Uterus (tissue), 2 donors: ENCODE data around the gene SPACA5.

Experiments used
- CTCF ChIP-seq, 4 experiments: fragments of 200-600 bp in 2 of 4; fragments of 450-650 bp in 2 of 4; sonication (generic) in 2 of 4; IDR thresholded peaks; one replicate each; pipeline ENCODE4 v1.5.1; 2016 to 2019; ENCODE audit warnings: antibody characterized with exemption in 4 of 4, mild to moderate bottlenecking in 2 of 4, moderate library complexity in 1 of 4
- POLR2A ChIP-seq, 2 donors: fragments of 450-650 bp; IDR thresholded peaks; one replicate each; pipeline ENCODE4 v1.6.1; 2016; ENCODE audit warnings: antibody characterized with exemption in 2 of 2, mild to moderate bottlenecking in 1 of 2, moderate library complexity in 1 of 2

DNA sequence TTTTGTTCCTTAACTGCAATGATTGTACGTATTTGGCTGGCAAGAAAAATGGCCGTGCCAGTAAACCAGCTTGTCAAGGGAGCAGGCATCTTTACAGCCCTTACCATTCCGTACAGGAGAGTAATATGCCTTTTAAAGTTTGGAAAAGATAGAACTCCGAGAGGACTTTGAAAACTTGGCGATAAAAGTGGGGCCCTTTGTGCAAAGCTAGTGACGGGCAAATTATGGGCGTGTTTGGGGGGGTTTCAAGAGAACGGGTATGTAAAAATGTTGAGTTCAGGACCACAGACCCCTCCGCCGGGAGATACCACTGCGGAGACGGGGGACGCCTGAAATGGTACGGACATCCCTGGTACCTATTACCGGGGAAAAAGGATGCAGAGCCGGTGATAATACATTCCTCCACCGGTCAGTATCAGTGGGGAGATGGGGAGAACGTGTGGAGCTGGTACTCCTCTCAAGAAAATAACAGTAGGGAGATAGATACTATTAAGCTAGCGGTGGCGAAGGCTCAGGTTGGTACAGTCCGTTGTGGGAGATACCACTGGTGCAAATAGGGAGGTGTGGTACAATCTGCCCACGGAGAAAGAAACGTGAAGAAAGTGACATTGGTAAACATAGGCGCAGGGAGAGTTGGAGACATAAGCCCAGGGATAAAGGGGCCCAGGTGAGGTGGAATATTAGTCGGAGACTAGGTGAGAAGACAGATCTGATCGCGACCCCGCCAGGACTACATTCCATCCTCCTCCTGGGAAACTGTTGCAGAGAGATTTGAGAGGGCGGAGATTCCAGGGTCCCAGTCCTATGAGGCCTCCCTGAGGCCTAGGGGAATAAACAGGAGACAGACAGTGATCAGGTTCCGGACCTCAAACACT lies 14.5 kb downstream of the SPACA5 start:
- TF ChIP-seq POLR2A (IDR thresholded peaks at IDR 0.05) (no peak), CTCF (IDR thresholded peaks at IDR 0.05) (peak in 1 of 4 experiments; percentile 22)
